K562 (cell line): ENCODE results near the gene UBN2. TPM values are rescaled to one million over a fixed set of nuclear protein-coding genes. Genes with fewer than 3 reads are reported as not detected.

Source experiments
- ATAC-seq: fragments of 200-7000 bp; cut with Tn5 transposase; 3 replicates; pipeline ENCODE4 v1.9.1; 2020; ENCODE audit warnings: moderate library complexity
- BruUV-seq: library from RNA; stranded (reverse); fragments of 400-500 nt; replicated peaks from 2 replicates; lab custom pipeline; 2021; lab: Mats Ljungman, UMichigan
- CTCF ChIA-PET: fragments of 300-600 bp; formaldehyde crosslinking; extraction: SDS; loops from one replicate; lab custom pipeline; 2021; ENCODE audit warnings: low intra/inter-chr PET ratio; lab: Yijun Ruan, JAX
- POLR2A ChIA-PET: fragments of 300-600, 350-650 bp; sonication (Branson Sonifier 250); formaldehyde crosslinking; extraction: SDS; loops from one replicate; lab custom pipeline; 2021; ENCODE audit warnings: antibody characterized with exemption, inconsistent platforms; lab: Yijun Ruan, JAX
- DNase-seq, 4 experiments: peaks; one replicate each; pipeline versions ENCODE4 v3.0.0 to v3.0.0-alpha.2; 2011 to 2018; ENCODE audit warnings: low spot score in 3 of 4, mixed read lengths in 3 of 4; ENCODE audit errors: extremely low read depth in 1 of 4
- FAIRE-seq: peaks from 2 replicates; lab custom pipeline; 2011; peaks lifted over from hg19 to GRCh38; lab: Jason Lieb, UNC
- H2AFZ ChIP-seq: 2 replicates; pipeline ENCODE4 v1.6.0; 2011; ENCODE audit warnings: low read depth, low read length, control low read depth, inconsistent platforms
- H3K27ac ChIP-seq: fragments of 200-600 bp; 3 replicates; pipeline ENCODE4 v1.8.0; 2011; ENCODE audit warnings: low read depth, mild to moderate bottlenecking, control low read depth, inconsistent platforms, low read length, moderate library complexity, mixed read lengths; ENCODE audit errors: extremely low read depth
- H3K27me3 ChIP-seq, 2 experiments: fragments of 300-600 bp in 1 of 2; 2 replicates in 1 of 2; 3 replicates in 1 of 2; pipeline versions ENCODE4 v1.6.0 to v1.8.0; 2011; ENCODE audit warnings: inconsistent platforms in 2 of 2, low read length in 2 of 2, mild to moderate bottlenecking in 1 of 2, mixed read lengths in 1 of 2, moderate library complexity in 1 of 2; ENCODE audit not compliant: control insufficient read depth in 2 of 2, insufficient read depth in 2 of 2
- H3K36me3 ChIP-seq: fragments of 300-600 bp; 3 replicates; pipeline ENCODE4 v1.8.0; 2011; ENCODE audit warnings: mild to moderate bottlenecking, low read length, inconsistent platforms; ENCODE audit not compliant: control insufficient read depth, insufficient read depth
- H3K4me1 ChIP-seq, 2 experiments: fragments of 200-600 bp in 1 of 2; replicated peaks in 1 of 2; 2 replicates in 1 of 2; 3 replicates in 1 of 2; pipeline versions ENCODE4 v1.5.1 to v1.8.0; 2011; ENCODE audit warnings: inconsistent platforms in 2 of 2, low read length in 2 of 2, mild to moderate bottlenecking in 1 of 2, mixed read lengths in 1 of 2, moderate library complexity in 1 of 2; ENCODE audit not compliant: control insufficient read depth in 2 of 2, insufficient read depth in 2 of 2
- H3K4me2 ChIP-seq: 2 replicates; pipeline ENCODE4 v1.6.1; 2011; ENCODE audit warnings: low read length, control low read depth, inconsistent platforms, mixed read lengths; ENCODE audit not compliant: insufficient read depth
- H3K4me3 ChIP-seq: fragments of 200-600 bp; sonication (generic), shearing (Covaris generic); 2 replicates; pipeline ENCODE4 v1.5.1; 2016; ENCODE audit warnings: control low read depth, inconsistent platforms
- H3K79me2 ChIP-seq: fragments of 200-600 bp; 3 replicates; pipeline ENCODE4 v1.8.0; 2011; ENCODE audit warnings: low read length, inconsistent platforms; ENCODE audit not compliant: control insufficient read depth, insufficient read depth
- H3K9ac ChIP-seq, 2 experiments: 2 replicates each; pipeline versions ENCODE4 v1.6.0 to v1.6.1; 2011; ENCODE audit warnings: low read depth in 2 of 2, low read length in 2 of 2, control low read depth in 1 of 2, inconsistent platforms in 1 of 2, mild to moderate bottlenecking in 1 of 2, mixed read lengths in 1 of 2; ENCODE audit not compliant: insufficient read depth in 1 of 2
- H3K9me1 ChIP-seq: one replicate; pipeline ENCODE4 v1.6.0; 2011; ENCODE audit warnings: inconsistent platforms, mild to moderate bottlenecking, low read length, moderate library complexity; ENCODE audit not compliant: control insufficient read depth, insufficient read depth
- H3K9me3 ChIP-seq: replicated peaks from 2 replicates; pipeline ENCODE4 v1.5.1; 2011; ENCODE audit warnings: low read depth, low read length, inconsistent platforms; ENCODE audit not compliant: control insufficient read depth, insufficient read depth
- H4K20me1 ChIP-seq: replicated peaks from 2 replicates; pipeline ENCODE4 v1.6.1; 2011; ENCODE audit warnings: low read length, inconsistent platforms, mixed read lengths; ENCODE audit not compliant: control insufficient read depth, insufficient read depth
- ATF3 ChIP-seq, 2 experiments: fragments of 450-650 bp in 1 of 2; sonication (generic) in 1 of 2; formaldehyde crosslinking in 1 of 2; IDR thresholded peaks in 1 of 2; conservative IDR thresholded peaks in 1 of 2; 2 replicates each; pipeline versions ENCODE4 v1.6.1 to v1.8.1; 2016 to 2023; ENCODE audit warnings: mild to moderate bottlenecking in 2 of 2, moderate library complexity in 2 of 2, inconsistent platforms in 1 of 2, missing genetic modification reagents in 1 of 2
- MXD1 ChIP-seq: fragments of 250-450 bp; sonication (Bioruptor Pico); IDR thresholded peaks from 2 replicates; pipeline ENCODE4 v1.8.0; 2021; ENCODE audit warnings: borderline replicate concordance, mild to moderate bottlenecking, moderate library complexity; ENCODE audit not compliant: poor library complexity, severe bottlenecking
- WGBS: fragments of 100-300 bp; shearing (Covaris generic); methylation state at CpG from one replicate; pipeline ENCODE4 v1.1.6; 2016; ENCODE audit warnings: low coverage, mixed read lengths; ENCODE audit not compliant: insufficient coverage; ENCODE audit errors: missing lambda C conversion rate; 5-methylcytosine and 5-hydroxymethylcytosine counted together
- in situ Hi-C: fragments of 300-500 bp; cut with MboI; formaldehyde crosslinking; loops from 4 replicates; pipeline ENCODE4 v1.15.0; 2018; ENCODE audit warnings: inconsistent platforms, mixed read lengths
- intact Hi-C: fragments of 100-400 bp; cut with micrococcal nuclease; formaldehyde crosslinking; loops from 2 replicates; pipeline ENCODE4 v1.14.2; 2022
- polyA plus RNA-seq, 8 experiments: library from polyadenylated mRNA; depleted of rRNA in 4 of 8; stranded (reverse) in 5 of 8; unstranded in 3 of 8; fragments of >200 nt; fragmentation: Nextera tagmentation in 2 of 8; fragmentation: Illumina TruSeq in 1 of 8; extraction: Ambion mirVana in 2 of 8; extraction: Trizol in 1 of 8; gene quantifications; 2 replicates each; pipeline versions ENCODE4 v1.2.1 to v1.2.3, GENCODE V29; 2011 to 2014; ENCODE audit warnings: inconsistent platforms in 1 of 8, missing spikeins in 1 of 8
- total RNA-seq, 7 experiments: library from RNA; depleted of rRNA in 6 of 7; stranded (reverse); fragments of >200 nt in 6 of 7; fragmentation: Illumina TruSeq in 2 of 7; extraction: Trizol in 2 of 7; gene quantifications; 2 replicates each; pipeline versions ENCODE4 v1.2.1 to v1.2.3, GENCODE V29; 2011 to 2021; ENCODE audit warnings: low replicate concordance in 1 of 7

UBN2 gene
- total and polyA plus RNA-seq, 9 of the 15 experiments (the other 6 are each of a cell fraction or from before 2014, with no cell fraction given), result 1.2 to 19.5 (median 9.9) TPM

GRCh38 chr7:139230023-139230422 is 1.0 kb upstream of the UBN2 start:
- Histone ChIP-seq H3K27me3 (no peaks in the 10 kb centered on the region), H3K9me1 (no peaks in the 10 kb centered on the region), H2AFZ (peak overlapping the region; percentile 99), H3K36me3 (no peaks in the 10 kb centered on the region), H4K20me1 (peaks cover 11% of the 10 kb centered on the region; the same call in 1 of the 2 replicates), H3K4me1 (peaks cover 15 to 21% of the 10 kb centered on the region in 2 experiments), H3K27ac (no peak overlapping the region), H3K9me3 (no peaks in the 10 kb centered on the region), H3K9ac (no peak overlapping the region; a peak in 1 of 4 replicates), H3K79me2 (peaks cover 39% of the 10 kb centered on the region), H3K4me3 (no peak overlapping the region), H3K4me2 (peak overlapping the region; percentile 98; the same call in 1 of the 2 replicates)
- CTCF ChIA-PET, result no interaction called here
- 51% methylated on average over 8 of the region's 8 CpGs for WGBS
- DNase-seq (no peak), FAIRE-seq (no peak), ATAC-seq (no peak)
- intact Hi-C loops (loop anchor here (2.0 to 5.0 kb wide), 3 partner anchors 97 to 138 kb away; partner anchors contain the start of gene ZC3HAV1), in situ Hi-C loops (no loop called here)
- POLR2A ChIA-PET, result interaction anchor here (5.8 kb wide), 1 partner anchor 15 kb away, joined by 53 read pairs; no protein-coding TSS in a partner anchor
- TF ChIP-seq ATF3 (IDR thresholded peaks at IDR 0.05) (peak; percentile 69), ATF3 (CRISPR knock-in tag; conservative IDR thresholded peaks at IDR 0.05) (no peak), MXD1 (CRISPR knock-in tag) (no peak)
- BruUV-seq, result no TSS peak
